GM18870 (cell line): ENCODE data around the gene VPS8.
"Not testable (repeated sequence)": the region's sequence is repeated elsewhere in the genome, so short reads cannot be mapped to it uniquely, and the experiment has no call there.

ENCODE experiments used
- ATAC-seq: cut with Tn5 transposase; IDR thresholded peaks from one replicate; pipeline ENCODE4 v1.9.1; 2021; ENCODE audit warnings: moderate library complexity; ENCODE audit not compliant: unreplicated experiment

Gene VPS8

DNA sequence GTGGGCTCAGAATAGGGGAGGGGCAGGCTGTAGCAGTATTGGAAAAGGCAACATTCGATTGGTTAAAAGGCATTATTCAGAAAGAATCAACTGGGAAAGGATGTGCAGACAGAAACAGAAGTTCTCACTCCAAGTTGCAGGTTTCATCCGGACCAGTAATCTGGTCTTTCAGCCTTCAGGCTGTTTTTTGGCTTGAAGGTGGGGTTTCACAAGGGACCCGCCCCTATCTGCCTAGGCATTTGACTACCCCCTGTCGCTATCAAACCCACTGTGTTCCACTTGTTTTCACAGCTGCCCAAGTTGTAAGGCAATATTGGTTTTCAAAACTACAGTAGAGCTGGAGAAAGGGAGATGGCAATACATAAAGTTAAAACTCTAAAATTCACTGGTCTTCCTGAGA lies 96.9 kb downstream of the VPS8 start:
- ATAC-seq: no peak

DNA sequence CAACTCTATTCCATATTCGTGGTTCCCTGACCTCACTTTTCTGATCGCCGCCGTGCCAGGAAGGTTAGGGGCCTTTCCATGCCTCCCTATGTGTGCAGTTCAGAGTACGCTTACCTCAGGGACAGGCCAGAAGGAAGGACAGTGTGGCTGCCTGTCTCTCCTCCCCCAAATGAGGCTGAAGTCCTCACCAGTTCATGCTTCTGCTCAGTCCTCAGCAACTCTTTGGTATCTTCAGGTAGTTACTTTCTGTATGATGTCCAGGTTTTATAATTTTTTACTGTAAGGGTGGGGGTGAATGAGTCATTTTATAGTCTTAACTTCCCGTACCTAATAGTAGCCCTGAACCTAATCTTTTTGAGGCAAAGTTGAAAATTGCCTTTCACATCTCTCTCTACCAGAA lies 98.7 kb downstream of the VPS8 start:
- no peak for ATAC-seq

DNA sequence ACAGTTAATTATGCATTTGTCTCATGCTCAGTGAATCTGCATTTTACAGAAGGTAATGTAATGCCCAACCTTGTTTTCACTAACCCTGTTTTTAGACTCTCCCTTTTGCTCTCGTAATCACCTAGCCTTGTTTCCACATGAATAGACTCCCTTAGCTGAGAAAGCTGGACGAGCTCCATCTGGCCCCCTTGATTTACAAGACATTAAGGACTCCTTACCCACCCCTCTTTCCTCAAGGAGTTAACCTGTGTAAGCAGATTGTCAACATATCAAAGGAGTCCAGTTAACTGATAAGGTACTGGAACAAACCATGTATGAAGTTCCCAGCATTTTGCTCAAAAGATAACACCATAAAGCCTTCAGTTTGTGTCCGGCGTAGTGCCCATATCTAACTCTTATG lies 99.6 kb downstream of the VPS8 start:
- ATAC-seq: no peak

DNA sequence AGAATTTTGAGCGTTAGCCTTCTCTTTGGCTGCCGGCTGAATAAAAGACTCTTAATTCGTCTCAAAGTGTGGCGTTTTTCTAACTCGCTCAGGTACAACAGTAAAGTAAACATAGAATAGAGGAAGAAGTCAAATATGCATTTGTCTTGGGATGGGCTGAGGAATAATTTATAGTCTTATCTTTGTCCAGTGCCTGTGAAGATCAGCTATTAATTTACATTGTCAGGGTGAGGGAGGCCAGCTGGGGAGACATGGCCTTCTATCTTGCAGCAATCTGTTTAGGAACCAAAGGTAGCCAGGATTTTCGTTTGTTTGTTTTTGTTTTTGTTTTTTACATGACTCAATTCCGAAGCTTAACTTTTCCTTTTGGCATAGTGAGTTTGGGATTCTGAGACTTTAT lies 100.2 kb downstream of the VPS8 start:
- no peak for ATAC-seq

DNA sequence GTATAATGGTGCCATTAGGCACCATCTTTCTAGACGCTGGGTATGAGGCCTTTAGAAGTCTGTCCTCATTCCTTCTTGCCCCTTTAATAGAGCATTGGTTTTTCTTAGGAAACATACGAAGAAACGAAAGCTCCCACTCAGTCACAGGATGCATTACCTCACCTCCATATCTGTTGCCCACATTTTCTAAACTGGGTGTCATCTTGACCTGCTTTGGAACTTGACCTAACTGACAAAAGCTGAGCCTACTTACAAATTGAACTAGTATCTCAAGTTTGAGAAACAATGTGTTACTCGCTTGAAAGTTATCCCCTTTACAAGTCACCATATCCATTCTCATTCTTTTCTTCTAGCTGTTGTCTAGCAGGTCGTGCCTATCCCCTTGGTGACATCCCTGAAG lies 102.7 kb downstream of the VPS8 start:
- no peak for ATAC-seq

DNA sequence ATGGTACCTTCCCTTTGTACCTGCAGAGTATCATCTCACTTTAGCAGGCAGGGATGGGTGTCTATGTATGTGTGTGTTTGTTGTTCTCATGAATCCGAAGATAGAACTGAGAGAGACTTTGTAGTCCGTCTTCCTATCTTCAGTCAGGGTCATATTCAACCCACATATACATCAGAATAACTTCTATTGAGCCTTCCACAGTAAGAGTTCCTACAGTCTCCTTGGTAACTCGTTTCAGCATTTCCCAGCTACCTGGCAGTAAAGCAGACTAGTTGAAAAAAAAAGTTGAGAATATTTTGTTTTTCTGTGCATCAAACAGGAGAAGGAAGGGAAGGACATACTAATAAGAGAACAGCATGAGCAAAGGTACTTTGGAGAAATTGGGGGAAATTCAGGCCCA lies 106.8 kb downstream of the VPS8 start:
- no peak for ATAC-seq

DNA sequence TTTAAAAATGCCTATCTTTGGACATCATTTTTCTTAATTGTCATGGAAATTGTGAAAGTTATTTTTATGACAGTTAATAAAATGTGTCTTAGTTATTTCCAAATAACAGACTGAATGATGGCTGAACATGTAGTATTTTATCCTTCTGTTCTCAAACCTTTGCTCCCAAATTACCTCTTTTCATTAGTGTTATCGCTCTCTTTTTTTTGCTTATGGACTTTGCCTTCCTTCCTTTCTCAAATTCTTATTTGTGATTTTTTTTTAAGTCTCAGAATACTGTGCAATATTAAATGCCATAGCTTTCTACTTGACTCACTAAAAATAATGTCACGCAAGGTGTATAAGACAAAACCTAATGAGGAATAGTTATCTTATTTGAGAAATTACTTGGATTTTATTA lies 107.7 kb downstream of the VPS8 start:
- no peak for ATAC-seq

DNA sequence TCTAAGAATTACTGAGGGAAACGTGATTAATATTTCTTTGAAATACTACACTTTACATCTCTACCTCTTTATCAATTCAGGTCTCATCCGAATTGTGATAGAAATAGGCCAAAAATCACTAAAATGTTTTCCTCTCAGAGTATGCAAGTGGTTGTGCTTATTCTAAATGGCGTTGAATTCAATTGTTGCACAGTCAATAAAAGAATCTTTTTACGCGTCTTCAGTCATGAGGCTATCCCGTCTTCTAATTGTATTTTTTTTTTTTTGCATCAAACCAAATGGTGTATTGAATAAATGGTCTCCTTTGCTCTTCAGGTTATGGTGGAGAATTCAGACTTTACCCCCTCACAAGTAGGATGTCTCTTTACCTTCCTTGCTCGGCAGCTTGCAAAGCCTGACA lies 112.6 kb downstream of the VPS8 start:
- ATAC-seq: no peak

DNA sequence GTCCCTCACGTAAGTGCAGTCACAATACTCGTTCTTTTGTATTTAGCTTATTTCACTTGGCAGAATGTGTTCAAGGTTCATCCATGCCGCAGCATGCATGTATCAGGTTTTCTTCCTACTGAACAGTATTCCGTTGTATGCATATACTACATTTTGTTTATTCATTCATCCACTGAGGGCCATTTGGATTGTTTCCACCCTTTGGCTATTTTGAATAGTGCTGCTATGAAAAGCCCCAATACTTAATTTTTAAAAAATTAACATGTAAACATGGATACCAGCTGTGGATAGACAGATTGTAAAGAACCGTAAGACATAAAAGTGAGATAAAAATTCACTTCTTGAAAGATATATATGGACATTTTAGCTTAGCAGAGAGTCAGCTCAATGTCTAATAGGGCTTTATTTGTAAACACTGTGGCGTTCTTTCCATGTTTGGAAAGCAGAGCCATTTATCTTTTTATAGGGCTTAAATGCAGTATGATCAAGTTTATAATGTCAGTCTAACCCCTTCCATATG lies 115.9 kb downstream of the VPS8 start:
- no peak for ATAC-seq

DNA sequence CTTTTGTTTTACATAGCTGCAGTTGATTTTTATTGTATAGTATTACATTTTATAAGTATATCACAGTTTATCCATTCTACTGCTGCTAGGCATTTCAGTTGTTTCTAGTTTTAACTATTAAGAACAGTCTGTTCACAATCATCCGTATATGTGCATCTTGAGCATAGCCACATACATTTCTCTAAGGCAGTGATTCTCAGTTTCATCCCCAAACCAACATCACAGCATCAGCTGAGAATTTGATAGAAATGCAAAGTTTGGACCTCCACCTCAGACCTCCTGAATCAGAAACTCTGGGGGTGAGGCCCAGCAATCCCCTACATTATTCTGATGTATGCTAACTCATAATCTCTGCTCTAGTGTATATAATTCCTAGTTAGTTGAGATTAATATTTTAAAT lies 120.8 kb downstream of the VPS8 start:
- ATAC-seq: no peak

DNA sequence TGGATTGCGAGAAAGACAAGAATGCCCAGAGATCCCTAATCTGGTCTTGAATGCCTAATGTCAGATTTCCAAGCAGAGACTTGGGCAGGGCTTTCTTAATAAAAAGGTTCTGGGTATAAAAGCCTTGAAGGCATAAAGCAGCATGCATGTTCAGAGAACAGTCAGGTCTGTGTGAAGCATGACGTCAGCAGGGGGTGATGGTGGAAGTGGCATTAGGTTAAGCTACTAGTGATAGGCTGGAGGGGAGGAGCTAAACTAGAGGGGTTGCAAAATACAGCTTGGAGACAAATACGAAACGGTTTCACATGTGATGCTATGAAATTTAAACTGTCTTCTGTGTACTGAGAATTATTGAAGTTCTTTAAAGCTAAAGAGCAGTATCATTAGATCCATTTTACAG lies 125.6 kb downstream of the VPS8 start:
- ATAC-seq: no peak

DNA sequence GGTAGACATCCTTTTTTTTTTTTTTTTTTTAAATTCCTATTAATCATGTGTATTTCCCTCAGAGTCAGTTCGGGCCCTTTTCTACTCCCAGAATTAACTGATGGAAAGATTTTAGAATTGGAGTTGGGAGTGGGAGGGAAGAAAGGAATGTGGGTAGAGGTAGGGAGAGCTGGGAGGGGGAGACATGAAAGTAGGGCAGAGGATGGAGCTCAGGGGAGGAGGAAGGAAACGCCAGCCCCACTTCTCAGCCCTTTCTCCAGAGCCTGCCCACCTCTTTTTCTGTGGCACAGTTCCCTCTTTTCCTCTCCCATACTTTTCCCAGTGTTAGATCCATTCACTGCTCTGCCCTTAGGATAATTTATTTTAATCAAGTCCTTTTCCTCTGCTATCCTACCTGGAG lies 129.4 kb downstream of the VPS8 start:
- no peak for ATAC-seq

DNA sequence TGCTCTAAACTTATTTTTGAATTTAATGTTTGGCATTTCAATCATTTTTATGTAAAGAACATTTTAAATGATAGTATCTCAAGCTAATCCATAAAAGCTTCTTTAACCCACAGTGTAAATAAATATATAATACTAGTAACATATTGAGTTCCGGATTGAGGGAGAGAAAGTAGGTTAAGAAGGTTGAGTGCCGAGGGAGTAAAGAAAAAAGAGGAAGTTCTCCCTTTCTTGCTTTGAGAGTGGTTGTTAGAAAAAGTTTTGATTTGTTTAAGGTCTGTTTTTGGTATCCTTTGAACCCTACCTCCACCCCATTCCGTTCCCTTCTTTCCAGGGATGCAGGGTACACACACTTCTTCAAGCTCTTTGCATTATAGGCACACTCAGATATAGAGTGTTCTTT lies 130.8 kb downstream of the VPS8 start:
- no peak for ATAC-seq

DNA sequence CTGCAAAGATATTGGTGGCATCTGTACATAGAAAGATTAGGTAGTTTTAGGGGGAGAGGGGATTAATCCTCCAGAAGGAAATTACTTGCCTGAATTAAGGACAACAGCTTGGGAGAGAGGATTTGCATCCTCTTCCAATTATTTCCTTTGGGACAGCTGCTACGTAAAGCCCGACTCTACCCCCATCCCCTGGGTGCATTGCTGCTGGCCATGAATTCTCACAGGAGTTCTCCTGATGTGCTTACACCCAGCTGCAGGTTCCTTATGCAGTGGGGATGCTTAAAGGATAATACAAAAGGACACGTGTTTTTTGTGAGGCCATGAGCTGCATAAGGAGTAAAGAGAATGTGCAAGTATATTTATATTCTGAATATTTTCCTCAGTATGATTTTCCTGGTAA lies 132.3 kb downstream of the VPS8 start:
- no peak for ATAC-seq

DNA sequence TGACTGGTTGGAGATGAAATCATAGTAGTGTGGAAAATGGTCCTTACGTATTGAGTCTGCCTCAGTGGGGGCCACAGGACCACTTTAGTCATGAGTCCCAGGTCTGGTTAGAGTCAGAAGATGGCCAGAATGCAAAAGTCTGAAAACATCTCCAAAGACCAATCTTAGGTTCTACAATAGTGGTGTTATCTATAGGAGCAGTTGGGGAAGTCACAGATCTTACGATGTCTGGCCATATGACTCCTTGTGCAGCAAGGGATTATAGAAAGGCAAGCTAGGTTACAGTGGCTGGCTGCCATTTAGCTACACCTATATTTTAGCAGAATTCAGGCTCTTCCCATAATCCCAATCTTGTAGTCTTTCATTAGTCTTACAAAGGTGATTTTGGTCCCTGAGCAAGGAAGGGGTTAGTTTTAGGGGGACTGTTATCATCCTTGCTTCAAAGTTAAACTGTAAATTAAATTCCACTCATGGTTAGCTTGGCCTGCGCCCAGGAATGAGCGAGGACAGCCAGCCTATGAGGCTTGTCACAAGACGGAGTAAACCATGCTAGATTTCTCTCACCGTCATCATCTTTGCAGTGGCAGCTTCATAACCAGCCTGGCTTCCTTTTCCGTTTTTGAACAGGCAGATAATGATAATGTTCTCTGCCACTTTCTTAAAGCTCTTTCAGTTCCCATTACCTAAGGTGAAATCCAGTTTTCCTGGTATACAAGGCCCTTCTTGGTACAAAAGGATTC lies 134.1 kb downstream of the VPS8 start:
- ATAC-seq: no peak

DNA sequence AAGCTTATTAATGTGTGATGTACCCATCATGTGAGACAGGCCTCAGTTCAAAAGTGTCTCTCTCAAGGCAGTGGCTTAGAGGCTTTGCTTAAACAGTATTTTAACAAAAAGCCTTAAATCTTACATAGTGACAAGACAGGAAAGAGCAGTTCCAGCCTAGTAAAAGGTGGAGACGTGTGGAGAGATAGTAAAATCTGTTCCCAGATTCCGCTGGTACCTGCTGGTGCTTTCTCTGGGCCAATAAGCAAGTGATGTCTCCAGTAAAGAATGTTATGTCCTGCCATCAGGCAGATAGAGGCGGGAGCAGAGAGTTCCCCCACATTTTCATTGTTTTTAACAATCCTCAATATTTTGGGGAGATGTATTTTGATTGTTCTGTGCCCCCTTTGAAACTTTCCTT lies 135.0 kb downstream of the VPS8 start:
- no peak for ATAC-seq

DNA sequence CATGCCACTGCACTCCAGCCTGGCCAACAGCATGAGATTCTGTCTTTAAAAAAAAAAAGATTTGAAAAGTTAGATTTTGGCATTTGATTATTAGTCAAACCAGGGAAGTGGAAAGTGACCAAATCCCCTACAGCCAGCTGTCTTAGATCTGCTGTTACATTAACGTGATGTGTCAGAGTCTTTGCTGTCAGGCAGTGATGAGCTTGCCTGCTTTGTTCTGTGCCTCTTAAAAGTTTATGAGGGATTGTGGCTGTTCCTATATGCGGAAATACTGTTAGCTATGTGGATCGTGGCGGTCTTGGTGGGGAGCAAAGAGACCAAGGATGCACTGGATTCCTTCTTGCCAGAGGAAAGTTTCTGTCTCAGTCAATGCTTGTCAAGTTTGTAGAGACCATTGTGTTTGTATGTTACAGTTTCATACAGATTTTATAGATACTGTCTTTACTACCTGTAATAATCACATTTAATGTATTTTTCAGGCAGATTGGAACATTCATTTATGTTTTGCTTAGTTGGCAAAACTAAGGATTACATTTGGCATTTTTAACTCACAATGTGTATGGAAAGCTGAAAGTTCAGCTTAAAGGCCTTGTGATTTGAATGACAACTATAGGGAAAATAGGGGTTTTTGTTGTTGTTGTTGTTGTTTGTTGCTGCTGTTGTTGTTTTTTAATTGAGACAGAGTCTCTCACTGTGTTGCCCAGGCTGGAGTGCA lies 137.4 kb downstream of the VPS8 start:
- ATAC-seq: no peak

DNA sequence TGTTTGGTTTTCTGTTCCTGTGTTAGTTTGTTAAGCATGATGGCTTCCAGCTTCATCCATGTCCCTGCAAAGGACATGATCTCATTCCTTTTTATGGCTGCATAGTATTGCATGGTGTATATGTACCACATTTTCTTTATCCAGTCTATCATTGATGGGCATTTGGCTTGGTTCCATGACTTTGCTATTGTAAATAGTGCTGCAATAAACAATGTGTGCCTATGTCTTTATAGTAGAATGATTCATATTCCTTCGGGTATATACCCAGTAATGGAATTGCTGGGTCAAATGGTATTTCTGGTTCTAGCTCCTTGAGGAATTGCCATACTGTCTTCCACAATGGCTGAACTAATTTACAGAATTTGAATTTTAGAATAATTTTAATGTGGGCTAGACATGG lies 138.8 kb downstream of the VPS8 start:
- ATAC-seq: not testable (repeated sequence)

DNA sequence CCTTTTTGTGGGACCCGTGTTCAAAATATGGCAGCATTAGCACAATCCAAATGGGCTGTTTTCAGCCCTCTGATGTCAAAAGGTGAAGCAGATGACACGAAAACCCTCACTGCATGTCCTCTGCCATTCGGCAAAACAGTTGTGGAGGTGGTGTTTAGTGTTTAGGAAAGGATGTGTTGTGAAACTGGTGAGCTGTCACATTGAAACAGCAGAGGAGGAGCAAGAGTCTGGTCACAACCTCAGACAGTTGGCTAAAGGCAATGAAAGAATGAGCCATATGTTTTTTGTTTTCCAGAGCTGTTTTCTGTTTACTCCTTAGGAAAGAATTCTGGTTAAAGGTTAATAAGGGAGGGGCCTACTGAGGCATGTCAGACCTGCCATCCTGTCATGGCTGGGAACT lies 140.7 kb downstream of the VPS8 start:
- no peak for ATAC-seq

DNA sequence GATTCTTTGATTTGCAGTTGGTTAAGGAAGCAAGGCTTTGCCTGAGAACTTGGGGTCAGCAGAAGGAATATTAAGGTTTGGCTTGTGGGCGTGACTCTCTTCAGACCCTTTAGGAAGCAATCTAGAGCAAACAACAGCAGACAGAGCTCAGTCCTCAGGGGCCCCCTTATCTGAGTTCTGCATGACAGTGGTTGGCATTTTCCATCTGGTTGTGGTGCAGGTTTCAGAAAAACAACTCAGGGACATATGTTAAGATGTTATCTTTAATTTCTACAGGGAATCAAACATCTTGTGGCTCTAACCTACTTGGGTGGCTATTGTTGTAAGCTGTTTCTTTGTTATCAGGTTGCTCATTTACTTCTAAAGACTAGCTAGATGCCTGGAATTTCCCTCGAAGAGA lies 141.4 kb downstream of the VPS8 start:
- no peak for ATAC-seq

DNA sequence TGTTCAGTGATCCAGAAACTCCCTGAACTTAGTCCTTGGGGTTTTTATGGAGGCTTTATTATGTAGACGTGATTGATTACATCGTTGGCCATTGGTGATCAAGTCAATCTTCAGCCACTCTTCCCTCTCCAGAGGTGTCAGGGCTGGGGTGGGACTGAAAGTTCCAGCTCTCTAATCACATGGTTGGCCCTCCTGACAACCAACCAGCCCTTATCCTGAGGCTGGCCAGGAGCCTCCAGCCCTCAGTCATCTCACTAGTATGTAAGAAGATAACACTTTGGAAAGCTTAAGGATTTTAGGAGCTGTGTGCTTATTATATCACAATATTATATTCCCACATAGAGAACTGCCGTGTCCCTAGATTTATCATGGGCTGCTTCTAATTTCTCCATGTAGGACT lies 142.3 kb downstream of the VPS8 start:
- ATAC-seq: no peak

DNA sequence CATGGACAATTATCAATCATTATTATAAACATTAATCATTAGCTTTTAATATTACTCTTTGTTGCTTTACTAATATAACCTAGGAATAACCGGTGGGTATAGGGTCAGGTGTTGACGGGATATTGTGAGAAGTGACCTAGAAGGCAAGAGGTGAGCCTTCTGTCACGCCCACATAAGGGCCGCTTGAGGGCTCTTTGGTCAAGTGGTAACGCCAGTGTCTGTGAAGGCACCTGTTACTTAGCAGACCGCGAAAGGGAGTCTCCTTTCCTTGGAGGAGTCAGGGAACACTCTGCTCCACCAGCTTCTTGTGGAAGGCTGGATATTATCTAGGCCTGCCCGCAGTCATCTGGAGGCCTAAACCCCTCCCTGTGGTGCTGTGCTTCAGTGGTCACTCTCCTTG lies 142.9 kb downstream of the VPS8 start:
- not testable (repeated sequence) for ATAC-seq
